Tibial nerve (tissue), 3 donors: ENCODE measurements around the gene PLA2R1.
"Not testable (repeated sequence)": the region's sequence is repeated elsewhere in the genome, so short reads cannot be mapped to it uniquely, and the experiment has no call there.

Experiments
- CTCF ChIP-seq, 5 experiments: fragments of 200-600 bp in 3 of 5; fragments of 450-650 bp in 2 of 5; sonication (generic) in 3 of 5; IDR thresholded peaks; one replicate each; pipeline ENCODE4 v1.5.1; 2016 to 2019; ENCODE audit warnings: antibody characterized with exemption in 5 of 5, mild to moderate bottlenecking in 3 of 5, moderate library complexity in 2 of 5
- POLR2A ChIP-seq, 2 donors: fragments of 450-650 bp; IDR thresholded peaks; one replicate each; pipeline ENCODE4 v1.6.1; 2017; ENCODE audit warnings: antibody characterized with exemption in 2 of 2, mild to moderate bottlenecking in 2 of 2, moderate library complexity in 2 of 2

- not testable (repeated sequence) for TF ChIP-seq POLR2A, CTCF (IDR thresholded peaks at IDR 0.05)
Measured at GRCh38 chr2:159962513-159962912, 99.9 kb downstream of the PLA2R1 start.
